Subcutaneous abdominal adipose tissue (tissue), 5 donors: ENCODE measurements around the gene LHB.

Experiments
- H3K27ac ChIP-seq: one replicate; pipeline ENCODE4 v1.7.0; 2013; ENCODE audit warnings: low read depth, mild to moderate bottlenecking, inconsistent platforms, low read length, moderate library complexity
- H3K27me3 ChIP-seq, 5 donors: one replicate each; pipeline ENCODE4 v1.7.0; 2013; ENCODE audit warnings: low read length in 5 of 5, inconsistent platforms in 1 of 5; ENCODE audit not compliant: control insufficient read depth in 5 of 5, insufficient read depth in 4 of 5
- H3K36me3 ChIP-seq, 5 donors: one replicate each; pipeline ENCODE4 v1.7.0; 2013; ENCODE audit warnings: low read length in 5 of 5; ENCODE audit not compliant: control insufficient read depth in 5 of 5, insufficient read depth in 5 of 5
- H3K4me1 ChIP-seq, 5 donors: one replicate each; pipeline ENCODE4 v1.7.0; 2013; ENCODE audit warnings: low read length in 5 of 5, mild to moderate bottlenecking in 3 of 5, moderate library complexity in 1 of 5; ENCODE audit not compliant: control insufficient read depth in 5 of 5, insufficient read depth in 5 of 5
- H3K4me3 ChIP-seq, 5 donors: one replicate each; pipeline ENCODE4 v1.7.0; 2013; ENCODE audit warnings: low read length in 5 of 5, low read depth in 1 of 5
- H3K9ac ChIP-seq, 5 donors: one replicate each; pipeline ENCODE4 v1.7.0; 2013; ENCODE audit warnings: low read length in 5 of 5, mild to moderate bottlenecking in 4 of 5, moderate library complexity in 3 of 5
- H3K9me3 ChIP-seq, 5 donors: one replicate each; pipeline ENCODE4 v1.7.0; 2013; ENCODE audit warnings: low read length in 5 of 5; ENCODE audit not compliant: control insufficient read depth in 5 of 5
- donor health status: healthy.
- donor health status: healthy.
- donor health status: healthy.
- donor health status: healthy.
- donor health status: healthy.

LHB gene

GRCh38 chr19:48968813-48969218, 48.1 kb downstream of the LHB start:
- Histone ChIP-seq H3K27me3 (no peaks in the 10 kb centered on the region), H3K4me3 (no peak overlapping the region), H3K36me3 (peaks cover 0 to 62% (median 35%) of the 10 kb centered on the region in 5 donors), H3K4me1 (peaks cover 8 to 62% (median 61%) of the 10 kb centered on the region in 5 donors), H3K9ac (no peak overlapping the region), H3K9me3 (no peaks in the 10 kb centered on the region), H3K27ac (peak overlapping the region; percentile 89)

GRCh38 chr19:48968179-48968661, 48.7 kb downstream of the LHB start:
- peak overlapping the region in 2 of 5 donors; percentile 28 to 63 for H3K9ac ChIP-seq
- no peaks in the 10 kb centered on the region for H3K9me3 ChIP-seq
- H3K27me3 ChIP-seq = no peaks in the 10 kb centered on the region
- peak overlapping the region in 2 of 5 donors; percentile 7 to 96 for H3K4me3 ChIP-seq
- peaks cover 0 to 56% (median 31%) of the 10 kb centered on the region in 5 donors for H3K36me3 ChIP-seq
- H3K27ac ChIP-seq = peak overlapping the region; percentile 89
- peaks cover 8 to 68% (median 67%) of the 10 kb centered on the region in 5 donors for H3K4me1 ChIP-seq

DNA sequence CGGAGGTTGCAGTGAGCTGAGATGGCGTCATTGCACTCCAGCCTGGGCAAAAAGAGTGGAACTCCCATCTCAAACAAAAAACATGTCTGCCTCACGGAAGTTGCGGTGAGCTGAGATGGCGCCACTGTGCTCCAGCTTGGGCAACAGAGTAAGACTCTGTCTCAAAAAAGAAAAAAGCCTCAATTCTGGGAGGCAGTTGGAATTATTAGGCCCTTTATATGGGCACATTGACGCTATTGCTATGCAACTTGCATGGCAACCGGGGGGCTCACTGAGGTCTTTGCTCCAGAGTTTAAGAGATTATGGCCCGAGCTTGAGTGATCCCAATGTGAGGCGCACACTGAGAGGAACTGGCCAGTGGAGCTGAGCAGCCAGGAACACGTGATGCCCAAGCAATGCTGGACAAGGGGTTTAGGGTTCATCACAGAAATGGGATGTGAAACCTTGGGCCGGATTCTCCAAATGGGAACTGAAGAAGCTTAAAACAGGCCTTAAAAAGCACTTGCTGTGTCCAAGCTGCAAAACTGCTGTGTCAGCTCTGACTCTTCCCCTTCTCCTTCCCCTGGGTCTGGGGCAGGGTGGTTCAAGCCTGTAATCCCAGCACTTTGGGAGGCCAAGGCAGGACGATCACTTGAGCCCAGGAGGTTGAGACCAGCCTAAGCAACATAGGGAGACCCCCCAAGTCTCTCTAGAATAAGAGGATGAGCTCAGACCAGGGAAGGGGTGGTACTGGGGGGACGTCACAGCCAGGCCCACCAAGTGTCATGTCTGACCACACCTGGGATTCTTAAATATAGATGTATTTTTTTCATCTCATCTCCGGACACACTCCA, 49.3 kb downstream of the LHB start:
- Histone ChIP-seq H3K4me1 (peaks cover 8 to 72% (median 70%) of the 10 kb centered on the region in 5 donors), H3K4me3 (peak overlapping the region; percentile 81 to 97 (median 96)), H3K36me3 (peaks cover 0 to 51% (median 25%) of the 10 kb centered on the region in 5 donors)

GRCh38 chr19:48966541-48967345, 50.1 kb downstream of the LHB start:
- H3K4me1 ChIP-seq = peaks cover 8 to 80% (median 77%) of the 10 kb centered on the region in 5 donors

More for the DNA sequence above, 49.3 kb downstream of the LHB start:
- no peaks in the 10 kb centered on the region for H3K9me3 ChIP-seq
- peak overlapping the region; percentile 89 for H3K27ac ChIP-seq
- H3K9ac ChIP-seq = peak overlapping the region in 3 of 5 donors; percentile 28 to 82 (median 63)
- H3K27me3 ChIP-seq = no peaks in the 10 kb centered on the region

More at GRCh38 chr19:48966541-48967345, 50.1 kb downstream of the LHB start:
- H3K9ac ChIP-seq = peak overlapping the region; percentile 75 to 96 (median 83)
- H3K4me3 ChIP-seq = peak overlapping the region; percentile 81 to 97 (median 96)
- peak overlapping the region; percentile 89 for H3K27ac ChIP-seq
- H3K27me3 ChIP-seq = no peaks in the 10 kb centered on the region
- H3K9me3 ChIP-seq = no peaks in the 10 kb centered on the region
- peaks cover 0 to 48% (median 24%) of the 10 kb centered on the region in 5 donors for H3K36me3 ChIP-seq
